HepG2 (cell line): ENCODE data around the gene MARCHF9. TPM values are rescaled to one million over a fixed set of nuclear protein-coding genes. Genes with fewer than 3 reads are reported as not detected.
A peak's percentile ranks its signal among the peaks of the same experiment; 100 is the strongest.

Experiments used
- CBFB ChIP-seq: sonication (generic); formaldehyde crosslinking; IDR thresholded peaks from 2 replicates; pipeline ENCODE4 v1.4.0; 2020; ENCODE audit warnings: missing genetic modification reagents
- CEBPB ChIP-seq: IDR thresholded peaks from 2 replicates; pipeline ENCODE4 v1.6.1; 2011; ENCODE audit warnings: low read depth, low read length, improper control_type of control experiment, borderline replicate concordance
- DMAP1 ChIP-seq: IDR thresholded peaks from 2 replicates; pipeline ENCODE4 v1.6.1; 2016
- ELF1 ChIP-seq: sonication (generic); formaldehyde crosslinking; IDR thresholded peaks from 2 replicates; pipeline ENCODE4 v1.4.0; 2020; ENCODE audit warnings: missing genetic modification reagents
- FOXJ3 ChIP-seq: sonication (generic); formaldehyde crosslinking; IDR thresholded peaks from 2 replicates; pipeline ENCODE4 v1.4.0; 2020; ENCODE audit warnings: missing genetic modification reagents, mild to moderate bottlenecking, borderline replicate concordance
- FOXK1 ChIP-seq: sonication (generic); formaldehyde crosslinking; IDR thresholded peaks from 2 replicates; pipeline ENCODE4 v1.4.0; 2020; ENCODE audit warnings: low read depth, missing genetic modification reagents, borderline replicate concordance
- KAT7 ChIP-seq: IDR thresholded peaks from 2 replicates; pipeline ENCODE4 v1.6.1; 2018; ENCODE audit warnings: borderline replicate concordance, missing compliant biosample characterization
- KAT8 ChIP-seq: IDR thresholded peaks from 2 replicates; pipeline ENCODE4 v1.6.1; 2016; ENCODE audit warnings: missing genetic modification reagents, missing compliant biosample characterization
- KMT2B ChIP-seq: IDR thresholded peaks from 2 replicates; pipeline ENCODE4 v1.6.1; 2016; ENCODE audit warnings: missing genetic modification reagents, missing compliant biosample characterization
- MZF1 ChIP-seq: sonication (generic); formaldehyde crosslinking; IDR thresholded peaks from 2 replicates; pipeline ENCODE4 v1.8.1; 2023; ENCODE audit warnings: mild to moderate bottlenecking, missing genetic modification reagents, borderline replicate concordance
- NFIB ChIP-seq: sonication (generic); formaldehyde crosslinking; IDR thresholded peaks from 2 replicates; pipeline ENCODE4 v1.9.0; 2021; ENCODE audit warnings: missing genetic modification reagents, mild to moderate bottlenecking, borderline replicate concordance
- NR2F2 ChIP-seq: IDR thresholded peaks from 2 replicates; pipeline ENCODE4 v1.6.1; 2012; ENCODE audit warnings: low read depth, inconsistent platforms, borderline replicate concordance
- SAP130 ChIP-seq: IDR thresholded peaks from 2 replicates; pipeline ENCODE4 v1.6.1; 2016; ENCODE audit warnings: low read depth
- TBX3 ChIP-seq: fragments of 450-650 bp; IDR thresholded peaks from 2 replicates; pipeline ENCODE4 v1.6.1; 2017; ENCODE audit warnings: antibody characterized with exemption, mild to moderate bottlenecking, inconsistent platforms, borderline replicate concordance
- ZBTB21 ChIP-seq: sonication (generic); formaldehyde crosslinking; IDR thresholded peaks from 2 replicates; pipeline ENCODE4 v1.4.0; 2020; ENCODE audit warnings: missing genetic modification reagents
- ZBTB7A ChIP-seq: sonication (generic); formaldehyde crosslinking; IDR thresholded peaks from 2 replicates; pipeline ENCODE4 v1.8.0; 2022; ENCODE audit warnings: mild to moderate bottlenecking, missing genetic modification reagents
- ZBTB7B ChIP-seq: sonication (generic); formaldehyde crosslinking; IDR thresholded peaks from 2 replicates; pipeline ENCODE4 v1.4.0; 2020; ENCODE audit warnings: missing genetic modification reagents
- ZFAT ChIP-seq: sonication (generic); formaldehyde crosslinking; conservative IDR thresholded peaks from 2 replicates; pipeline ENCODE4 v1.8.1; 2023; ENCODE audit warnings: missing genetic modification reagents, inconsistent platforms
- ZNF124 ChIP-seq: sonication (generic); formaldehyde crosslinking; IDR thresholded peaks from 2 replicates; pipeline ENCODE4 v1.4.0; 2020; ENCODE audit warnings: missing genetic modification reagents
- ZNF34 ChIP-seq: sonication (generic); formaldehyde crosslinking; IDR thresholded peaks from 2 replicates; pipeline ENCODE4 v1.4.0; 2020; ENCODE audit warnings: mild to moderate bottlenecking, missing genetic modification reagents, borderline replicate concordance
- polyA plus RNA-seq, 8 experiments: library from polyadenylated mRNA; depleted of rRNA in 3 of 8; stranded (reverse) in 7 of 8; unstranded in 1 of 8; fragments of >200 nt; fragmentation: Illumina TruSeq in 4 of 8; extraction: Trizol in 4 of 8; gene quantifications; 2 replicates each; pipeline versions ENCODE4 v1.2.1 to v1.2.3, GENCODE V29; 2011 to 2016; ENCODE audit warnings: low read depth in 4 of 8, missing spikeins in 1 of 8, mixed read lengths in 1 of 8; ENCODE audit not compliant: insufficient read depth in 1 of 8
- total RNA-seq, 5 experiments: library from RNA; depleted of rRNA; stranded (reverse); fragments of >200 nt; fragmentation: Illumina TruSeq; extraction: Trizol; gene quantifications; 2 replicates each; pipeline ENCODE4 v1.2.3, GENCODE V29; 2016; ENCODE audit warnings: low read depth in 1 of 5
- TF ChIP-seq, protein P1 (sequence below): sonication (generic); formaldehyde crosslinking; IDR thresholded peaks from 2 replicates; pipeline ENCODE4 v1.4.0; 2020; ENCODE audit warnings: mild to moderate bottlenecking, missing genetic modification reagents, borderline replicate concordance
- TF ChIP-seq, protein P2 (sequence below): sonication (generic); formaldehyde crosslinking; conservative IDR thresholded peaks from 2 replicates; pipeline ENCODE4 v1.4.0; 2020; ENCODE audit warnings: missing genetic modification reagents
- TF ChIP-seq, protein P3 (sequence below): sonication (generic); formaldehyde crosslinking; IDR thresholded peaks from 2 replicates; pipeline ENCODE4 v1.4.0; 2020; ENCODE audit warnings: missing genetic modification reagents
- TF ChIP-seq, protein P4 (sequence below): IDR thresholded peaks from 2 replicates; pipeline ENCODE4 v1.6.1; 2016; ENCODE audit warnings: low read depth, control low read depth

Gene MARCHF9
- total and polyA plus RNA-seq, 2 of the 13 experiments (the other 11 are each of a cell fraction or from before 2014, with no cell fraction given): 5.7 to 9.6 TPM

DNA sequence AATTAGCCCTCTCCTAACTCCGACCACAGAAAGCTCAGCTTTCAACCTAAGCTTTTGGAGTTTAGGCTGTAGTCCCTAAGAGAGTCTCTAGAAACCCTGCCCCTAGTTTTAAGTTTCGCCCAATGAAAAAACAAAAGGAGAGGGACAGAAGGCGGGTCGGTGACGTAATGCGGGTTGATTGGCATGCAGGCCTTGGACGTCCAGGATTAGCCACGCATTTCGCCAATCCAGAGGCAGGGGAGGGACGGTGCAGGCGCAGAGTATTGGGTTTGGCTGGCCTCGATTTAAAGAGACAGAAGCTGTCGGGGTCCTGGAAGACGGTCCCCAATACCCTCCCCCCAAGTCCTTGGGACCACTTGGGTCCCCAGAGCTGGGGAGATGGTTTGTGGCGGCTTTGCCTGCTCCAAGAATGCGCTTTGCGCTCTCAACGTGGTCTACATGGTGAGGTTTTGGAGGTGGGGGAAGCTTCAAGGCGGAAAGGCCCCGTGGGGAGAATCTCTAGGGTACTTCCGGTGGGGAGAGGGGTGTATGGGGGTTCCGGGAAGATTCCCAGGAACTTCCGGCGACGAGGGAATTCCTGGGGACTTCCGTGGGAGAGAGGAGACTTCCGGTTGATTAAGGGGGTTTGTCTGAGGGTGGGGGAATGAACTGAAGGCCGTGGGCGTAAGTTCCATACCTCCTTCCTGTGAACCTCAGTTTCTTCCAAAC is 10.0 kb upstream of the MARCHF9 start, which contains the start of gene TSPAN31 (continued):
- TF ChIP-seq, protein P1, sequence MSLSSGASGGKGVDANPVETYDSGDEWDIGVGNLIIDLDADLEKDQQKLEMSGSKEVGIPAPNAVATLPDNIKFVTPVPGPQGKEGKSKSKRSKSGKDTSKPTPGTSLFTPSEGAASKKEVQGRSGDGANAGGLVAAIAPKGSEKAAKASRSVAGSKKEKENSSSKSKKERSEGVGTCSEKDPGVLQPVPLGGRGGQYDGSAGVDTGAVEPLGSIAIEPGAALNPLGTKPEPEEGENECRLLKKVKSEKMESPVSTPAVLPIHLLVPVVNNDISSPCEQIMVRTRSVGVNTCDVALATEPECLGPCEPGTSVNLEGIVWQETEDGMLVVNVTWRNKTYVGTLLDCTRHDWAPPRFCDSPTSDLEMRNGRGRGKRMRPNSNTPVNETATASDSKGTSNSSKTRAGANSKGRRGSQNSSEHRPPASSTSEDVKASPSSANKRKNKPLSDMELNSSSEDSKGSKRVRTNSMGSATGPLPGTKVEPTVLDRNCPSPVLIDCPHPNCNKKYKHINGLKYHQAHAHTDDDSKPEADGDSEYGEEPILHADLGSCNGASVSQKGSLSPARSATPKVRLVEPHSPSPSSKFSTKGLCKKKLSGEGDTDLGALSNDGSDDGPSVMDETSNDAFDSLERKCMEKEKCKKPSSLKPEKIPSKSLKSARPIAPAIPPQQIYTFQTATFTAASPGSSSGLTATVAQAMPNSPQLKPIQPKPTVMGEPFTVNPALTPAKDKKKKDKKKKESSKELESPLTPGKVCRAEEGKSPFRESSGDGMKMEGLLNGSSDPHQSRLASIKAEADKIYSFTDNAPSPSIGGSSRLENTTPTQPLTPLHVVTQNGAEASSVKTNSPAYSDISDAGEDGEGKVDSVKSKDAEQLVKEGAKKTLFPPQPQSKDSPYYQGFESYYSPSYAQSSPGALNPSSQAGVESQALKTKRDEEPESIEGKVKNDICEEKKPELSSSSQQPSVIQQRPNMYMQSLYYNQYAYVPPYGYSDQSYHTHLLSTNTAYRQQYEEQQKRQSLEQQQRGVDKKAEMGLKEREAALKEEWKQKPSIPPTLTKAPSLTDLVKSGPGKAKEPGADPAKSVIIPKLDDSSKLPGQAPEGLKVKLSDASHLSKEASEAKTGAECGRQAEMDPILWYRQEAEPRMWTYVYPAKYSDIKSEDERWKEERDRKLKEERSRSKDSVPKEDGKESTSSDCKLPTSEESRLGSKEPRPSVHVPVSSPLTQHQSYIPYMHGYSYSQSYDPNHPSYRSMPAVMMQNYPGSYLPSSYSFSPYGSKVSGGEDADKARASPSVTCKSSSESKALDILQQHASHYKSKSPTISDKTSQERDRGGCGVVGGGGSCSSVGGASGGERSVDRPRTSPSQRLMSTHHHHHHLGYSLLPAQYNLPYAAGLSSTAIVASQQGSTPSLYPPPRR (CRISPR knock-in tag): 0 out of 2 replicates have a peak, but pooled peaks have one; percentile 13
- TF ChIP-seq FOXJ3 (no peak), FOXK1 (CRISPR knock-in tag) (no peak), SAP130 (CRISPR knock-in tag) (peak; percentile 37), ZBTB7A (no peak), ELF1 (CRISPR knock-in tag) (peak; percentile 73), KMT2B (CRISPR knock-in tag) (no peak), NR2F2 (0 out of 2 replicates have a peak, but pooled peaks have one; percentile 25), ZNF124 (CRISPR knock-in tag) (no peak), ZNF34 (CRISPR knock-in tag) (no peak), DMAP1 (peak; percentile 32; the same call in 1 of the 2 replicates), CBFB (CRISPR knock-in tag) (no peak), KAT7 (CRISPR knock-in tag) (no peak), CEBPB (peak; percentile 79; the same call in 1 of the 2 replicates), TBX3 (no peak), MZF1 (CRISPR knock-in tag) (no peak), NFIB (CRISPR knock-in tag) (no peak), ZBTB21 (CRISPR knock-in tag) (peak; percentile 83), KAT8 (CRISPR knock-in tag) (peak; percentile 65; the same call in 1 of the 2 replicates), ZBTB7B (peak; percentile 16; the same call in 1 of the 2 replicates), ZFAT (CRISPR knock-in tag) (no peak)
- TF ChIP-seq, protein P2, sequence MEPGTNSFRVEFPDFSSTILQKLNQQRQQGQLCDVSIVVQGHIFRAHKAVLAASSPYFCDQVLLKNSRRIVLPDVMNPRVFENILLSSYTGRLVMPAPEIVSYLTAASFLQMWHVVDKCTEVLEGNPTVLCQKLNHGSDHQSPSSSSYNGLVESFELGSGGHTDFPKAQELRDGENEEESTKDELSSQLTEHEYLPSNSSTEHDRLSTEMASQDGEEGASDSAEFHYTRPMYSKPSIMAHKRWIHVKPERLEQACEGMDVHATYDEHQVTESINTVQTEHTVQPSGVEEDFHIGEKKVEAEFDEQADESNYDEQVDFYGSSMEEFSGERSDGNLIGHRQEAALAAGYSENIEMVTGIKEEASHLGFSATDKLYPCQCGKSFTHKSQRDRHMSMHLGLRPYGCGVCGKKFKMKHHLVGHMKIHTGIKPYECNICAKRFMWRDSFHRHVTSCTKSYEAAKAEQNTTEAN (CRISPR knock-in tag): no peak
- TF ChIP-seq, protein P3, sequence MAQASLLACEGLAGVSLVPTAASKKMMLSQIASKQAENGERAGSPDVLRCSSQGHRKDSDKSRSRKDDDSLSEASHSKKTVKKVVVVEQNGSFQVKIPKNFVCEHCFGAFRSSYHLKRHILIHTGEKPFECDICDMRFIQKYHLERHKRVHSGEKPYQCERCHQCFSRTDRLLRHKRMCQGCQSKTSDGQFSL (CRISPR knock-in tag): no peak
- TF ChIP-seq, protein P4, sequence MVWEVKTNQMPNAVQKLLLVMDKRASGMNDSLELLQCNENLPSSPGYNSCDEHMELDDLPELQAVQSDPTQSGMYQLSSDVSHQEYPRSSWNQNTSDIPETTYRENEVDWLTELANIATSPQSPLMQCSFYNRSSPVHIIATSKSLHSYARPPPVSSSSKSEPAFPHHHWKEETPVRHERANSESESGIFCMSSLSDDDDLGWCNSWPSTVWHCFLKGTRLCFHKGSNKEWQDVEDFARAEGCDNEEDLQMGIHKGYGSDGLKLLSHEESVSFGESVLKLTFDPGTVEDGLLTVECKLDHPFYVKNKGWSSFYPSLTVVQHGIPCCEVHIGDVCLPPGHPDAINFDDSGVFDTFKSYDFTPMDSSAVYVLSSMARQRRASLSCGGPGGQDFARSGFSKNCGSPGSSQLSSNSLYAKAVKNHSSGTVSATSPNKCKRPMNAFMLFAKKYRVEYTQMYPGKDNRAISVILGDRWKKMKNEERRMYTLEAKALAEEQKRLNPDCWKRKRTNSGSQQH (CRISPR knock-in tag): 0 out of 2 replicates have a peak, but pooled peaks have one; percentile 44
